Activated CD8-positive, alpha-beta memory T cell treated with anti-CD3 and anti-CD28 coated beads, Interleukin-2, amount 50 U/mL, for 1 hour (primary cell): ENCODE results near the gene GRM8.

Experiments used
- DNase-seq: peaks from one replicate; pipeline ENCODE4 v3.0.0-alpha.2; 2020; ENCODE audit errors: extremely low read depth

Gene GRM8

GRCh38 chr7:126658684-126659083 is 594.1 kb downstream of the GRM8 start:
- DNase-seq = no peak

DNA sequence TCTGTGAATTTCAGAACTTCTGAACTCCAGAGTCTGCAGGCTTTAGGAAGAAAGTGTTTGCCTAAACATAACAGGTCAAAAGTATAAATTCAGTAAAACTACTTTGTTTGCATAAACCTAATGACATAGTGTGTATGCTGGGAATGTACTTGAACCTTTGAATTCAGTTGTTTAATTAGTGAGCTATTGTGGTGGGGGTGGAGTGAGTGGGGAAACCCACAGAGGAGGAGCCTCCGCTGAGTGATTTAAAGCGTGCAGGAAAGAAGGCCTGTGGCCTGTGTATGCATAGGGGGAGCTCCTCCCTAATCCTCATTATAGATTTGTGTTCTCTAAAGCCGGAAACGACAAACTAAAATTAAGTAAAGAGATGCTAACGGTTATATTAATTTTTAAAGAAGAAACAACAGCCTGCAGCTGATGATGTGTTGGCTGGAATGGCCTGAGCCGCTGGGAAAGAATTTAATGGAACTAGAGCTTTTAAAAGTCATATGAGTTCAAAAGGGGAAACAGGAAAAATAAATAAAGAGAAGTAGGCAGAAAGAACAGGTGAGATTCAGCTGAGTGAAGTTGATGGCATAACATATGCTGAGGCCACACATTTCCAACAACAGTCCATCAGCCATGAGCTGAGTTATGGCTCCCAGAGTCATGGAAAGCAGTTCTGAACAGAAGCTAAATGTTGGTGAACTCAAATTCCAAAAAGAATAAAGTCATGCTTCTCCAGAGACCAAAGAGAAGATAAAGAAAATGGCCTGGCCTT is 595.0 kb downstream of the GRM8 start:
- DNase-seq = no peak

DNA sequence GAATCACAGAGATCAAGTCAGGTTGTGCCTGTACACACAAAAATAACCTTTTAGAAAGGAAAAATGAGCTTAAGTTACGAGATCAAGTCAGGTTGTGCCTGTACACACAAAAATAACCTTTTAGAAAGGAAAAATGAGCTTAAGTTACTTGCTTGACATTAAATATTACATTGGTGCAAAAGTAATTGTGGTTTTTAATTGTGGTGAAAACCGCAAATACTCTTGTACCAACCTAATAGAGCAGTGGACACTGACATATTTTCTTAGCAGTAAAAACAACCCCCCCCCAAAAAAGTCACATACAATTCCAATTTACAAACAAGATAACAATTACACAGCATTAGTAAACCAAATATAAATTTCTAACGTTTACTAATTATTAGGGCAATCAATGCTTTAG is 595.6 kb downstream of the GRM8 start:
- DNase-seq = no peak

- no peak for DNase-seq
Observed at GRCh38 chr7:126656165-126656564, 596.6 kb downstream of the GRM8 start.

GRCh38 chr7:126637538-126637937 is 615.2 kb downstream of the GRM8 start:
- no peak for DNase-seq

DNA sequence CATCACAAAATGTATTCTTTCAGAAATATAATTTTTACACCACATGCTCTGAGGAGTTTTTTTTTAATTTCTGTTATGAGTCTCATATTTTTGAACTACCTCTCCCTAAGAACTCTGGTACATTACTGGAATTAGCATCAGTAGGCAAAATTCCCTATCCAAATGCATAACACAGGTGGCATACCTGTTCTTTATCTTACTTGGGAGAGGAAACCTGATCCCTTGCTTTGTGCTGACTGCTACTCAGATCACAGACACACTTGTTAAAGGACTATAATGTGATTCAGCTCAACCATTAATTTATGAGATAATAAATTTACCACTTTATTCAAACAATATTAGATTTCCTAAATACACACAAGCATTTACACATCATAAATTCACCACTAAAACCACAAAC is 617.2 kb downstream of the GRM8 start:
- DNase-seq = no peak

GRCh38 chr7:126608339-126608776 is 644.4 kb downstream of the GRM8 start:
- no peak for DNase-seq

GRCh38 chr7:126606331-126606730 is 646.4 kb downstream of the GRM8 start:
- no peak for DNase-seq

GRCh38 chr7:126605553-126605952 is 647.2 kb downstream of the GRM8 start:
- DNase-seq = no peak

- no peak for DNase-seq
Observed at GRCh38 chr7:126605056-126605455, 647.7 kb downstream of the GRM8 start.

- DNase-seq = no peak
Observed at GRCh38 chr7:126589068-126589684, 663.6 kb downstream of the GRM8 start.

- no peak for DNase-seq
Observed at GRCh38 chr7:126578338-126578737, 674.4 kb downstream of the GRM8 start.

DNA sequence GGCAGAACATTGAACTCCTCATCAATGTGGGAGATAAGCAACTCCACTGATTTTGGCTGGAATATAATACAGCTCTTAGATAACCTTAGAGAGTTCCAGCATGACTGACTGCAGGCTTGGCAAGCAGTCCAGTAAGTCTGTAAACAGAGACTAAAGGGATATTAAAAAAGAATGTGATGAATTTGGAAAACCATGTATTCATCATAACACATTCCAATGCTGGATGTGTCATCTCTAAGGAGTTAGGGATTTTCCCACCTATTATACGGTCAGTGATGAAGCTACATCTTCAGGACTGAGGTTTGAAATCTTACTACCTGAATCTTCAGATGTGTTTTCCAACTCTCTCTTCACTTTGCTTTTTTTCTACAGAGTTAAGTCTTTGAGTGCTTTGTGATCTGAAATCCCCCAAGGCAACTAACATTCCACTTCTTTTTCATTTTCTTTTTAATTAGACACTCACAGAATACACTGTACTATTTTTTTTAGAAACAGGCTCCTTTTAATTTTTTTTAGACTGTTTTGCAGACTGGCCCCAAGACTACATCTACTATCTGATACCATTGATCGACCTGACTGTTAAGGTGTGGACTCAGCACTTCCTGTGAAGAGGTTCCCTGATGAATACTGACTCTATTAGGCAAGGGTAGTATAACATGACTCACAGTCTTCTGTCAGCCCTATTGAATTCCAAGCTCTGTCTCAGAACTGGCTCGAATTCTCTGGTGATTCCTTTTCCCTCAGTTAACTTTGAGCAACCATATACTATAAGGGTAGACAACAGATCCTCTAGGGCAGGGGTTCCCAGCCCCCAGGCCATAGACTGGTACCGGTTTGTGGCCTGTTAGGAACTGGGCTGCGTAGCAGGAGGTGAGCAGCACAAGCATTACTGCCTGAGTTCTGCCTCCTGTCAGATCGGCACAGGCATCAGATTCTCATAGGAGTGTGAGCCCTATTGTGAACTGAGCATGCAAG is 678.2 kb downstream of the GRM8 start:
- DNase-seq = no peak

DNA sequence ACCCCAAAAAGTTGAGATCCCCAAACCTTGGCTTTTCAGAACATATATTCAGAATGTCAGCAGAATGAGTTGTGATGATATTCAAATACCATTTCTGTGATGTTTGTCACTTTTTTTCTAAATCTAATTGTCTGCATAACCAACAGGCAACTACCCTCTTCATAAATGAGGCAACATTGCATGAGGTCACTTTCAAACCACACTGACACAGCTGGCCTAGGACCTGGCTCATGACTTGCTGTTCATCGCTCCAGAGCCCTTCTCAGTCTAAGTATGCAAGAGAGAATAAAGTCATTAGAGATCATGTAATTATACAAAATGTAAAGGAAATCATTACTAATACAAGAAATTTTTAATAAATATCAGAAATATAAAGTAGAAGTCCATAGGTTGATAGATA is 681.9 kb downstream of the GRM8 start:
- DNase-seq = no peak

DNA sequence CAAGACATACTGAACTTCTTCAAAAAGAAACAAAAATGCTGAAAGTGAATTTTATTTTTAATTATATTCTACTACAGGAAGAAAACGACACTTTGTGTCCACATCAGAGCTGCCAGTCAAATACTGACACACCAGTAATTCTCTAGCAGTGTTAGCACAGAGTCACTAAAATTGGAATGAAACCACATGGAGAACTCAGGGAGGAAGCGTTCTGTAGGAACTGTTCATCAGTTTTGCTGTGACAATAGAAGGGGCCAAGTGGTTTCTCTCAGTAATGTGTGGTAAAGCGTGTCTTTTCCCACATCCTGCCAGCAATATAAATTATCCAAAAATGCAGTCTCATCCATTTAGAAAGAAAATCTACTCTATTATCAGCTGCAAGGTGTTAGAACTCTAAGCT is 683.3 kb downstream of the GRM8 start:
- no peak for DNase-seq

- DNase-seq = no peak
Observed at GRCh38 chr7:126557271-126557670, 695.5 kb downstream of the GRM8 start.

GRCh38 chr7:126541406-126541805 is 711.3 kb downstream of the GRM8 start:
- no peak for DNase-seq

DNA sequence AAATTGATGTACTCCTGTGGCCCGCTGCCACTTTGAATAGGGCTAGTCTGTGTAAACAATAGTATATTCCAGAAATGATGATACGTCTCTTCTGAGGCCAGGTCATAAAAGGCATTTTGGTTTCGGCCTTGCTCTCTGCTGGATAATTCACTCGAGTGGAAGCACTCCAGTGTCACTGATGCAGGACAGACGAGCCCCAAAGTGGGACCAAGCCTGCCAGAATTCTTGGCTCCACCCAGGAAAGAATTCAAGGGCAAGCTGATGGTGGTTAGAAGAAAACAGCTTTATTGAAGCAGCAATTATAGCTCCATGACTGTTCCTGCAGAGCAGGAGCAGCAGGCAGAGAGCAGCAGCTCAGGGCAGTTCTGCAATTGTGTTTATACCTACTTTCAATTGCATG is 717.6 kb downstream of the GRM8 start:
- DNase-seq = no peak

DNA sequence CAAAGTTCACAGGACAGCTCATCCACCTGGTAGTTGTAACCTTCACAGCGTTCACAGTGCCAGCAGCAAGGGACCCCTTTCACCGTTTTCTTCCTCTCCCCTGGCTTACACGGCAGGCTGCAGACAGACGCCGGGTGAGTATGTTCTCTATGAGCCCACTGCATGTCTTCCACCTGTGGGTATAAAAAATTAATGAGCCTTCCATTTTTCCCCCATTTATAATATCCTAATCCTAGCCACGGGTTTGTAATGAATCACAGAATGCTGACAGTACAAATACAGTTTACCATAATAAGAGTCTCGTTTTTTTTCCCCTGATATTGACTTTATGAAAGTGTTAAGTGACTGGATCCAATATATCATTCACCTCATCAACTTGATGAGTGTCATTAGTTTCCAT is 719.0 kb downstream of the GRM8 start:
- DNase-seq = no peak

DNA sequence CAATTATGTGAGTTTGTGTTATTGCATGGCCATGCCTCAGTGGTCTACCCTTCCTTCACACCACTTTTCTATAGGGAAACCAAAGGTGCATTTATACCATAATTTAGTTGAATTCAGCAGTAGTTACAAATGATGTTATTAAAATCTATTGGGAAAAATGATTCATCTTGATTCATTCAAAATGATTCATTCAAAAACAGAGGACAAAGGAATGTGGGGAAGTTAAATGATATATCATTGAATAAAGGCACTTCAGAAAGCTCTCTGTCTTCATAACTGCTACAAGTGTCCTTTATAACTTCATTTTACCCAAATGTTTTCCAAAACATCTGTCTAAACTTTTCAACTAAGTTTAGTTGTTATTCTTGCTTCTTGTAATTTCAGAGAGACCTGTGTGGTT is 722.9 kb downstream of the GRM8 start:
- no peak for DNase-seq

DNA sequence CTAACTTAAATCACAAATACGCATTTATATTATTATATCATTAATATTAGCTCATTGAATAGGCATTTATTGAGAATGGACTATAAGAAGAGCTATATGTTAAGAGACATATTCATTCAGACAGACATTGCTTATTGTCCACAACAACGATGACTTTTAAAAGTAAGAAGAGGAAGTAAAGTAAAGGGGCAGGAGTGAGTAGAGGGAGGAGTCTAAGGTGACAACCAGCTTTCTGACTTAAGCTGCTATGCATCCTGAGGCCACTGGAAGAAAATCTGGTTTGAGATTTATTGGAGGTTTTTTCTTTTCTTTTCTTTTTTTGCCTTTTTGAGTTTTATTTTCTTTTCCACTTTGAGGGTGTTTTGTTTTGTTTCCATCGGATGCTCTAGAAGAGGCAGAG is 723.5 kb downstream of the GRM8 start:
- no peak for DNase-seq

DNA sequence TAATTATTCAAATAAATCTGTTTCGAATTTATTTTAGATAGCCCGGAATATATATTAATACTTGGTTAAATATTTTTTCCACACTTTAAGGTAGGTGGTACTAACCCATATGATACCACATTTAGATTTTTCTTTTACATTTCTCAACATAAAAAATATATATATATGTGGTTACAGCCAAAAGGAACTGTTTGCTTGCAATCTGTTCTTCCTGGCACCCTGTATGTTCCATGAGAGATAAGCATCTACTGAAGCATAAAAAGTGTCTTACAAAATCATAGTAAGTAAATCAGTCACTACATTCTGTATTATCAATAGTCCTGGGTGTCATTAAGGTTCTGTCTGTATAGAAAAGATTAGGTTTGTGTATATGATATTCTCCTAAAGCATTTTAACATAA is 726.8 kb downstream of the GRM8 start:
- DNase-seq = no peak

- DNase-seq = no peak
Observed at GRCh38 chr7:126524967-126525366, 727.8 kb downstream of the GRM8 start.
